Activated CD4-positive, alpha-beta T cell treated with anti-CD3 and anti-CD28 coated beads, Interleukin-2, amount 50 U/mL, for 24 hours (primary cell): ENCODE results near the gene MMP21.

Source experiments
- DNase-seq, 2 donors: peaks; one replicate each; pipeline ENCODE4 v3.0.0-alpha.2; 2020; ENCODE audit warnings: low read depth in 1 of 2, low spot score in 1 of 2

Gene MMP21, protein sequence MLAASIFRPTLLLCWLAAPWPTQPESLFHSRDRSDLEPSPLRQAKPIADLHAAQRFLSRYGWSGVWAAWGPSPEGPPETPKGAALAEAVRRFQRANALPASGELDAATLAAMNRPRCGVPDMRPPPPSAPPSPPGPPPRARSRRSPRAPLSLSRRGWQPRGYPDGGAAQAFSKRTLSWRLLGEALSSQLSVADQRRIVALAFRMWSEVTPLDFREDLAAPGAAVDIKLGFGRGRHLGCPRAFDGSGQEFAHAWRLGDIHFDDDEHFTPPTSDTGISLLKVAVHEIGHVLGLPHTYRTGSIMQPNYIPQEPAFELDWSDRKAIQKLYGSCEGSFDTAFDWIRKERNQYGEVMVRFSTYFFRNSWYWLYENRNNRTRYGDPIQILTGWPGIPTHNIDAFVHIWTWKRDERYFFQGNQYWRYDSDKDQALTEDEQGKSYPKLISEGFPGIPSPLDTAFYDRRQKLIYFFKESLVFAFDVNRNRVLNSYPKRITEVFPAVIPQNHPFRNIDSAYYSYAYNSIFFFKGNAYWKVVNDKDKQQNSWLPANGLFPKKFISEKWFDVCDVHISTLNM

DNA sequence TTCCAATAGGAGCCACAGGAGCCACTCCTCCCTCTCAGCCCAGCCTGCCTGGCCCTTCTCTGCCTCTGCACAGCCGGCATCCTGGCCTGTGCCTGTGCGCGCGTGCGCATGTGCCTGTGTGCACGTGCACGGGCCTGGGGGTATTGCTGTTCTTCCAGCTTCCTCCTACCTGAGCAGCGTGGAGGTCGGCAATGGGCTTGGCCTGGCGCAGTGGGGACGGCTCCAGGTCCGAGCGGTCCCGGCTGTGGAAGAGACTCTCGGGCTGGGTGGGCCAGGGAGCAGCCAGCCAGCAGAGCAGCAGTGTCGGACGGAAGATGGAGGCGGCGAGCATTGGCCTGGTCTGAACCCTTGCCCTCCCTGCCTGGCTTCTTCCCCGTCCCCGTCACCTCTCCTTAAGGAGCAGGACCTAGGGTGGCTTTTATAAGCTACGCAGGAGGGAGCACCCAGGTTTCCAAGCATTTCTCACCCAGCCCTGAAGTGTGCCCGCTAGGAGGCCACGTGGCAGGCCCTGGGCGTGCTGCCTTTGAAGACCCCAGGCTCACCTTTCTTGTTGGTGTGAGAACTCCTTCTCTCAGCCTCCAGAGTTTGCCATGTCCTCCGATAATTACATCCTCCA, at the start of gene MMP21:
Gene MMP21, minus strand, starts transcription at position 331 of the 616 bp plus-strand sequence. Its CDS starts 0 bp downstream, at position 331.
- no peak for DNase-seq

DNA sequence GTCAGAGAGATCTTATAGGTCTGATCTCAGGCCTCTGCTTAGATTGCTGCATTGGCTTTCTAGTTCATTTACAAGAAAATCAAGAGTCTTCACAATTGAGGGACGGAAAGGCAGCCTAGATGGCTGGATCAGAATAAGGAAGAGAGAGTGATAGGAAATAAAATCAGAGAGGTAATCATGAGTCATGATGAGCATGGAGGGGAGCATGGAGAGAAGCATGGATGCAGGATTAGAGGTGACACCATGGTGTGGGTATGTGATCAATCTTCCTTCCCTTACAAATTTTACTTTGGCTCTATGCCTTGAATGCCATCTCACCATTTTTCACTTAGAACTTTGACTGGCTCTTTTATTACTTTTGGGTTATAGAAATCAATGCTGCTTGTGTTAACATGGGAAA, 49.1 kb upstream of the MMP21 start:
- no peak for DNase-seq

DNA sequence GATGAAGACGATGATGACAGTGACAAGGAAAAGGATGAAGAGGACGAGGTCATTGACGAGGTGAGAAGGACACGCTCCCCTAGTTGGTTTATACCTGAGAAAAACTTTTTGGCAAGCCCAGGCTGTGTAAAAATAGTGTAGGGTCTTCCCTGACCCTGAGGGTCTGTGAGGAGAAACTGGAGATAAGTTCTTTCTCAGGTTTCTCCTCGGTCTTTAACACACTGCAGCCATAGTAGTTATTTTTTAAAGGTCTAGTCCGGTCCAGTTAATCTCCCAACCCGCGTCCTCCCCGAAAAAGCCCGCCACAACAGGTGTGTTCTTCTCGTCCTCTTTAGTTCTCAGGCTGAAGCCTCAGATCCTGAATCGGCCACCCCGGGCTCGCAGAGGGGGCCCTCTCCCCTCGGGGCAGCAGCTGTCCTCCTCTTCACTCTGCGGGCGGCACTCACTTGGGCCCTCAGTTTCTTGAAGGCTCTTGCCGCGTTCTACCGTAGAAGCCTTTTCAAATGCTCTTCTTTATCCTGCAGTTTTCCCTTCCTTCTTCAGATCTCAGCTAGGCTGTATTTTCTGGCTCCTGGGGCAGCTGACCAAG, 48.1 kb upstream of the MMP21 start:
- no peak for DNase-seq

DNA sequence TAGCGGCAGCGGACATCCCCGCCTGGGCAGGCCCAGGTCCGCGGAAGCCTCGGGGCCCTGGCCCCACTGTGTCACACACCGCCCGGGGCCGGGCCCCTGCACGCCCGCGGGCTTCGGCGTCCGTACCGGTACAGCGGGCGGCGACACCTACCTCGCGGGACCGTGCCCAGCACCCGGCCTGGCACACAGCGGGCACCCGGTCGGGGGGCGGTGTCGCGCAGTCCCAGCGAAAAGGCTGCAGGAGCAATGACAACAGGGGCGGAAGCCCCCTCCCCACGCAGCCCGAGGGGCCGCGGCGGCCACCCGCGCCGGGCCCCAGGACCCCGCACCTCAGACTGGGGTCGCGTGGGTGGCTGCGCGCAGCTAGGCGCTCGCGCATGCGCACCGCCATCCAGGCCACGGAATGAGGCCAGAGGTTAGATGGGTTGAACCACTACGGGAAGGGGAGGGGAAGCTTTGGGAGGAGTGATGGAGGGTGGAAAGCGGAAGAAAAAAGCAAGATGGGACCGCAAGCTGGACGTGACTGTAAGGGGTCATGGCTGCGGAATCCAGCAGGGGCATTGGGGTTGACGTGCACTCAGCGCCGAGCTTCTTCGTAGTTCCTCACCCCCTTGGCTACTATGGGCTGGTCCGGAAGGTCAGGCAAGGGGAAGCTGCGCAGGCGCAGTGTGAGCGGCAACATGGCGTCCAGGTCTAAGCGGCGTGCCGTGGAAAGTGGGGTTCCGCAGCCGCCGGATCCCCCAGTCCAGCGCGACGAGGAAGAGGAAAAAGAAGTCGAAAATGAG, 47.4 kb upstream of the MMP21 start, which contains the start of the genes BCCIP and UROS:
Gene BCCIP, plus strand, starts transcription at position 669 of the 785 bp plus-strand sequence. Its CDS starts 12 bp downstream, at position 681.
Gene UROS, minus strand, starts transcription at position 381 of the 785 bp plus-strand sequence. CDS start 6,759 bp downstream, outside the sequence.
- peak; percentile 89 for DNase-seq

DNA sequence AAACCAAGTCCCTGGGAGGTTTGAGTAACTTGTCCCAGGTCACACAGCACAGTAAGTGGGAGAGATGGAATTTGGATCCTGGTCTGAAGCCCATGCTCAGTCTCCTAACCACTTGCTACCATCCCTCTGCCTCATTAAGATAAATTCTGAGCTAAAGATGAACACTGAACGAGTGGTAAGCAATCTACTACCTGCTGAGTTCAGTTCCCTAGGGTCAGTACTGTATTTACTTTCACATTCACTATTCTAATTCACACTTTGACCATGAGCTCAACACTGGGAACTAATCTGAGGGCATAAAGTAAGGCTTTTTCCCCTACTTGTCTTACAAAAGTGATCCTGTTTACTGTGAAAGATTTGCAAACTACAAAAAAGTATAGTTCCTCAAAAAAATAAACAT, 45.1 kb upstream of the MMP21 start:
- no peak for DNase-seq

DNA sequence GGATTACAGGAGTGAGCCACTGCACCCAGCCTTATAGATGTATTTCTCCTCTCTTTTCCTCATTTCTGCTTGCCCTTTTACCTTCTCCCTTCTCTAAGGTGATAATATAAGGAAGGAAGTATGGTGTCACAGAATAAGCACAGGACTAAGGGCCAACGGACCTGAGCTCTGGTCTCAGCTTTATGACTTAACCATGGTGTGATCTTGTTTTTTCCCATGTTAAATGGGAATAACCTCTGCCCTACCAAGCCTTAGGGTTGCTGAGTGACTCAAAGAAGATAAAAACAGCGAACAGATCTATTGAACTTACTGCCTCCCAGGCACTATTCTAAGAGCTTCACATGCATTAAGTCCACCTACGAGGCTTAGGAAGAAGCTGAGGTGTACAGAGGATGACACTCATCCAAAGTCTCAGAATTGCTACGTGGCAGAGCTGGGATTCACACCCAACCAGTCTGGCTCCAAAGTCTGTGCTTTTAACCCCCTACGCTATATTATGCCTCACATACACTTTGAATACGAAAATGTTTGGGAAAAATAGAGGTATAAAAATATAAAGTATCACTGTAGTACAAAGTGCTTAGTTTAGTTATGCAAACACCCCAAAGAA, 41.8 kb upstream of the MMP21 start:
- DNase-seq, result no peak

DNA sequence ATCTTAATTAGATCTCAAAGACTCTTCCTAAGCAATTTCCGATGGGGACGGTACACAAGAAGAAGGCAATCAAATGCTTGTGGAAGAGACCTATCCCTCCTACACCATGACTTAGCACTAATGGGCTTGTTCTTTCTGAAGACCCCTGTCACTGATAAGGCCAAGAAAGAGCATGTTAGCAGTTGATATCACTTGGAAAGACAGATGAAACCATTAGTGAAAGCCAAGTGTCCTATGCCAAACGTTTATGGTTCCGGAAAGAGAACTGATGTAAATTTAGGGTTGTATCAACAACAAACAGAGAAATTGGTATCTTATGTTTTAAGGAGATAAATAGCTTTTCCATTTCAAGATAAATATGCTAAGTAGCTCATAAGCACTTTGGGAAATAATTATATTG, 40.9 kb upstream of the MMP21 start:
- no peak for DNase-seq

DNA sequence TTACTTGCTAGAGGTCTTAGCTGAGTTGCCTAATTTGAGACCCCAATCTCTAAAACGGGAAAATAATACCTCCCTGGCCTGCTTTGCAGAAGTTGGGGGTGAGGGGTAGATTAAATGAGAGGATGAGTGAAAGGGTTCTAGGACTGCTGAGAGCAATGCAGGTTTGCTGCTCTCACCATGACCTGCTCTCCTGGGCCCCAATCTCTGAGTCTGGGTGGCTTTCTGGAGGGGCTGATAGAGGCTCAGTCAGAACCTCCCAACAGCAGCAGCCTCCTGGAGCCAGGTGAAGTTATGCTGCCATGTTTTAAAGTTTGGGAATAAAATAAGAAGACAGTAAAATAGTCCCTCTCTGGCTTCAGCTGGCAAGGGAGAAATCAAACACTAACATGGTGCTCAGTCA, 40.1 kb upstream of the MMP21 start:
- DNase-seq, result no peak

DNA sequence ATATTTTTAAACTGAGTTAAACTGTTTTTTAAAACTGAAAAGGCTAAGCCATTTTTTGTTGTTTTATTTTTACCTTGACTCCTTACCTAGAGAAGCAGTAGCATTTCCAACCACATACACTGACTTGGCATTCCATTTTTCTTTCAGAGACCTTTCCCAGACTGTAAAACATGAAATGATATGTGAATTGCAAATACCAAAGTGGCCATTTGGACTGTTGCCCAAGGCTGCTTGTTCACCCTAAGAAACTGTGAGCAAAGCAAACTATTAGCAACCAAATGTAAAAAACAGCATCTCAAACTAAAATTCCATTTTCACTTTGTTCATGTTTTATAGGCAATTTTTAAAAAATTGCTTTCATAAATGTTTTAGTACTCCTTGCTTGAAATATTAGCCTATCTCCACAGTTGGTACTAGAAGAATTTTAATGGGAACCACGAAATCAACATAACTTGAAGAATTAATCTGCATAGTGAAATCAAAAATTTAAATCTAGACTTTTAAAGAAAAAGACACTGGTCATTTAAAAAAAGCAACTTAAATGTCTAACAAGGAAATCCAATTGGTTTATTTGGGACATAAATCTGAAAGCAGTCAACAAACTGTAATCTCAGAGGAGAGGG, 36.6 kb upstream of the MMP21 start:
- DNase-seq, result no peak

DNA sequence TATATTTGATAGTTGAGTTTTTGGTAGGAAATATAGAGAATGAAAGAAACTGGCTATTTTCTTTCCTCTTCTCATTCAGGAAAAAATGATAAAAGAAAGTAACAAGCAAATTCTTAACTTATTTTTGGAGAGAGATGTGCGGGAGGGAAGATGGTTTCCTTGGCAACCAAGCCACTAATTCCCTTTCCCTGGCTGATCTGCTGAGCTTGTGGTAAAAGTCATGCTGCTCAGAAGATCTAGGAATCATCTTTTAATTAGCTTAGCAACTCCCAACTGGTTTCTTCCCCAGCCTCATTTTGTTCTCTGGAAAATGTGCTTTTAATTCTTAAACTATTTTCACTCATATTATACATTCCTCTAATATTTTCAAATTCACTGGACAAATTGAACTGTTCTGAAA, 35.6 kb upstream of the MMP21 start:
- DNase-seq, result no peak

DNA sequence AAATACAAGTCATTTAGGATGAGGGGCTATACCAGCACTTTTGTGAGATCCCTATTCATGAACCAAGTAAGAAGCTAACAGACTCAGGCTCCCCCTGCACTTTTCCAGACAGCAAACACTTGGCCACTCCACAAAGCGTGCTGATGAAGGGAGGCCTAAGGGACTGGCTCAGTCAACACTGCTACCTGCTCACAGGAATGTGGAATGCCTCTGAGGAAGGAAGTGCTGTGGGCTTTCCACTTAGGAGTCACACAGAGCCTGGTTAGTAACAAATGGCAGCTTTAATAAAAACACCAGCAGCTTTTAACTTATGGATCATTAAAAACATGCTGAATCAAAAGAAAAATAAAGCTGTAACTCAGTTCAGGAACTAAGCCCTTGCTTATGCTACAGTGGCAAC, 32.4 kb upstream of the MMP21 start:
- DNase-seq, result no peak

DNA sequence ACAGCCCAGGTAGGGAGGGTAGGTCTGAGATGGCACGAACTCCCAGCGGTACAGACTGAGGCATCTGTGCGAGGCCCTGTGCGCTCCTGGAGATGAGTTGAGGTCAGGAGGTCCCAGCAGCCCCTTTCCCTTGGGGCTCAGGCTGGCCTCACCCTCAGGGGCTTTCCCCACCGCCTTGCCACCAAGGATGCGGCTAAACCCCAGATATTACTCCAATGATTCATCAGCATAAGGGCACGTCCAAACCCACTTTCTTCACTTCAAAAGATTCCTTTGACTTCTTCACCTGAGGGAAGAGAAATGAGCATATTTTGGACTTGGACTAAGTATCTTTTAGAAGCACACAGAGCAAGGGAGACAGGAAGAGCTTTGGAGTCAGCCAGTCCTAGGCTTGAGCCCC, 27.1 kb upstream of the MMP21 start:
- DNase-seq, result no peak

DNA sequence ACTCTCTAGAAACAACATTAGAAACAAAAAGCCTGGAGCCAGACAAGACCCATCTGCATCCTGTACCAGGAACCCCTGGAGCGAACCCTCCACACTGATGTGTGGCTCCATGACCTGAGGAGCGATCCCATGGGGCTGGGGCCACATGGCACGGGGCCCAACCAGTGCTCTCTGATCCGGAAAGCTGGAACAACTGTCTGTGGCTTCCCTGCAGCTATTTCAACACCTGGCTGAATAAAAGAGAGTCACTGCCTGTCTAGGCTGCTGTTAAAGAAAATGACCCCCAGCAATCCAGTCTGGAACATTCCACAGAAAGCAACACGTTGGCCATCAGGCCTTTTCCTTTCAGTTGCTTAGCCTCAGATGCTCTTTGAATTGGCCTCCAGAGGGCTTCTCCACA, 26.5 kb upstream of the MMP21 start:
- DNase-seq, result no peak

DNA sequence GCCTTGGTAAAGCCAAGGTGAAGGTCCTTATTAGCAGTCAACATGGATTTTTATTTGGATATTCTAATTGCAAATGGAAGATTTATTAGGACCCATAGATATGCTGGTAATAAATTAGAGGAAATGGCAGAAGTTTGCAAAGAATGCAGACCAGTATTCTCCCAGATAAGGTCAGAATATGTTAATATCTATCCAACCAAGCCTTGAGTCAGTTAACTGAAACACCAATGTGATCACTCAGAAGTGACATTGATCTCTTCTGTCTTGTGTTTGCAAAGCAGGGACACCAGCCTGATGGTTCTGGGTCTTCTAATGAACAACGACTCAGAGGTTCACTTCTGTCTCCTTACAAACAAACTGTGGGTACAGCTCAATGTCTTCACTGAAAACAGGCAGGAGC, 26.0 kb upstream of the MMP21 start:
- DNase-seq, result no peak

DNA sequence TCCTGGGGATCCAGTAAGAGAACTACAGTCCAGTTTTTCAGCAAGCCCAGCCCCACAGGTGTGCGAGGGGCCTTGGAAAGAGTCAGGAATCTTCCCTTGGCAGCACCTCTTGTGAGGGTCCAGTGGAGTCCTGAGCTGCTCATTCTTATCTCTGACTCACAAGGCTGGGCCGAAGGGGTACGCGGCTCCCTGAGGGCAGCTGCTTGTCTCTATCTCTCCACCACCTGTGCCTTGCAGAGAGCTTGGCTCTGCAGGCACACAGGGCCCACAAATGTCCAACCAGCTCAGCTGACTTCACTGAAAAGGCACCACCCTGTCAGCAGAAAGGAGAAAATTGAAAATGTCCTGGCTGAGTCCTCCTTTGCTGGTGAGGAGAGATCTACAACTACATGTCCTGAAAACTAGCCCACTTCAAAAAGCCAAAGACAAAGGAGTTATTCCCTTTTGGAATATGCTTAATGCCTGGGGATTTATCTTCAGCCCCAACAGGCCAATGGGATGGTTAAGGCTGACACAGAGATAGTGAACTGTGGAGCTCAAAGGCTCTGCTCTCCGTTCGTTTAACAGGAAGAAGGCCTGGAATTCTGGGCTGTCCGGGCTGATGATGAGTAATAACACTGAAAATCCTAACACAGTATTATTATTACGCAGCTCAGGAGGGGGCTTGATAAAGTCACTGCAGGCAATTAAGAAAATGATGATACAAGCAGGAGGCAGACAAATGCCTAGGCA, 24.0 kb upstream of the MMP21 start:
- DNase-seq, result no peak

DNA sequence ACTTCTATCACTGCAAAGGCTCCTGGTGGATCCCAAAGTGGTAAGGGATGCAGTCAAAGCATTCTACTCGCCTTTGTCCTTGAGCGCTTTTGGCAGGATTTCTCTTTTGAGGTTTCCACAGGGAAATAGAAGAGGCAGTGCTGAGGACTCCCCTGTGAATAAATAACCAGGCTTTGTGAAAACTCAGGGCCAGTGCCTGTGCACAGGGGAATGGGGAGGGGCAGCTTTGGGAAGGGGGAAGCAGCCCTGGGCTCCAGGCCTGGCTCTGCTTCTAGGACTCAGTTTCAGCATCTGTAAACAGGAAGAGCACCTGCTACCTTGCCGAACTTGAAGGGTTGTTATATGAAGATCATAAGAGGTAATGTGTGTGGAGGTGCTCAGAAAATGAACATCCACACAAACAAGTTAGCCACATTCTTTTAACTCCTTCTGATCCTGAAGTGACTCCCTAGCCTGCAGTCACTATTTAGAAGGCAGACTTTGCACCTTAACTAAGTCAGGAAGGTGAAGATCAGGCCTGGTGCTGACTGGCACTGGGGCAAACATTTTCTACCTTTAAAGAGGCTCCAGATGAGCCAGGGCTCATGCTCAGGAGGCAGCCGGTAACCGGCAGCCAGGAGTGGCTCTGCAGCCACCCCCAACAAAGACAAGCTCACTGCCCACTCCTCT, 22.5 kb upstream of the MMP21 start:
- no peak for DNase-seq

DNA sequence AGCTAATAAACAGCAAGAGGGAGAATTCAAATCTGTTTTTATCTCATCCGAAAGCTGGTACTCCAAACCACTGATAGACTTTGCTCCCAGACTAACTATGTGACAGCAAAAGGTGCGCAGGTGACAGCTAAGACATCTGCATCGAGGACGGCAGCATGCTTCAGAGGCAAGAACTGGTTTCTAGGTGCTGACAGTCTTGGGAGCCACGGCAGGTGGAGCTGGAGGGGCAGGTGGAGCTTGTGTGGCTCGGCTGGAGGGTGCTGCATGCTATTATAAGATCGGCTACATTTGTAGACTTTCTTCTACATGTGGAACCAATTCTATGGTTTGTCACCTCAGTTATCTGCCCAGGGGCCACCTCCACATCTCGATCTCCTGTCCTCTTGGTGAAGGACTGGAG, 21.8 kb upstream of the MMP21 start:
- DNase-seq, result no peak

DNA sequence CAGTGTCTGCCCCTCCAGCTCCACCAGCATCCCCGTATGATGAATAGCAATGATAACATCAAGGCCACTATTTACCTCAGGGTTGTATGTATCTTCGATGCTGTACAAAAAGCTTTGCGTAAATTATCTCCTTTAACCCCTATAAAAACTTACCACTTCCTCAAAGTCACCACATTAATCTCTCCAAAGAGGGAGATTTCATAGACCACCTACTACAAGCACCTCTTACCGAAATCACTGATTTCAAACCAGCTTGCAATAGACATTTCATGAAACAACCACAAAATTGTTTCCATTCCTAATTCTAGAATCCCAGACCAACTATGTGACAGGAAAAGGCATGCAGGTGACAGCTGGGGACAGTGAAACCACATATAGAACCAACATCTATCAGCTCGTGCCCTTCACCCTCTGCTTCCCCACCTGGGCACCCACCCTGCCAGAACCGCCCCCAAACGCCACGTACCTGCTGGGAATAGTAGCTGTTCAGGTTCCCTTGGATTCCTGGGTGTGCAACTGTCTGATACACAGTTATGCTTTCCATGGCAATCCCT, 20.1 kb upstream of the MMP21 start:
- DNase-seq, result no peak

DNA sequence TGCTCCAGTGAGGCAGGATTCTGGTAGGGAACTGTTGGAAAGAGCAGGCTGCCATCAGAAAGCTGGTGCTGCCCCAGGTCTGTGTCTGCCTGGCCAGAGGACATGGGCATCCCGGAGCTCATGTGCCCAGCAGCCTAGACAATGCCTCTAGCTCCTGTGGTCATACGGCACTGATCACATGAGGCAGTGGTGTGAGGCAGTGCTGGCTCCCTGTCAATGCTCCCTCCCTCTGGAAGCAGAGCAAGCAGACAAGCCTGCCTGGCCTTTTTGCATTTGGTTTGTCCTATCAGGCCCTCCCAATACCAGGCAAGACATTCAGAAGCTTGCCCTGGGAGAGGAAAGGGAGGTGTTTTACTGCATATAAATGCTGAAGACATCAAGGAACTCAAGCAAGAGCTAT, 19.5 kb upstream of the MMP21 start:
- DNase-seq, result no peak
